NB4 (cell line): ENCODE data around the gene STK32B.

ENCODE experiments used
- CTCF ChIP-seq: IDR thresholded peaks from one replicate; pipeline ENCODE4 v1.5.1; 2012; ENCODE audit warnings: low read depth, low read length
- POLR2A ChIP-seq: IDR thresholded peaks from 2 replicates; pipeline ENCODE4 v1.6.1; 2011; ENCODE audit warnings: mild to moderate bottlenecking; ENCODE audit not compliant: insufficient read length; ENCODE audit errors: extremely low read depth
- TF ChIP-seq, protein P1 (sequence below): IDR thresholded peaks from 2 replicates; pipeline ENCODE4 v1.6.1; 2011; ENCODE audit warnings: low read depth, low read length

DNA sequence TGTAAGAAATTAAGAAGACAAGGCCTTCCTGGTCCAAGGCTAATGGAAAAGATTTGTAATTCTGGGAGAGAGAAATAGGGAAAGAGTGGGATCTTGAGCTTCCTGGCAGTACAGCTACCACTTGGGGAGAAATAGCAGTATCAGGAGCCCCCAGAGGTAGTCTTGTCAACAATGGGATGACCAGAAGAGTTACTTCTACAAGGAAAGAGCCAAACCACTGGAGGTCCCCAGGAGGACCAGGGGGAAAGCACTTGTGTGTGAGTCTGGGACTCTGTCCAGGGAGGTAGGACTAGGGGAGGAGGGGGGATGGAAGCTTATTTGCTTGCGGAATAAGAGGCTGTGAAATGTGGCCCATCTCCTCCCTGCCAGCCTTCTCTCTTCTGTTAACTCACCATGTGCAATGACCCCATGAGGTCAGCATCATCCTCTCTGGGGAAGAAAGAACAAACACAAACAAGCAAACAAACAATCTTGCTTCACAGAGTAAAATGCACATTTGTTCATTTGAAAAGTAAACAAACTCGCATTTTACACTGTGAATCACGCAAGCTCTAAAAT is 160.1 kb downstream of the STK32B start:
- TF ChIP-seq POLR2A (no peak), CTCF (no peak)
- TF ChIP-seq, protein P1, sequence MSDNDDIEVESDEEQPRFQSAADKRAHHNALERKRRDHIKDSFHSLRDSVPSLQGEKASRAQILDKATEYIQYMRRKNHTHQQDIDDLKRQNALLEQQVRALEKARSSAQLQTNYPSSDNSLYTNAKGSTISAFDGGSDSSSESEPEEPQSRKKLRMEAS = no peak
